Cardiac muscle cell (in vitro differentiated cells and primary cell): Measurements from ENCODE around the gene MAFB. TPM values are rescaled to one million over a fixed set of nuclear protein-coding genes. Genes with fewer than 3 reads are reported as not detected.

ENCODE experiments used
- DNase-seq, 2 donors: peaks; one replicate each; pipeline versions ENCODE4 v3.0.0 to v3.0.0-alpha.2; 2010 to 2017; ENCODE audit warnings: low read depth in 1 of 2, low spot score in 1 of 2
- H3K27ac ChIP-seq: fragments of 200-600 bp; sonication (generic); 2 replicates; pipeline ENCODE4 v1.5.1; 2016
- H3K27me3 ChIP-seq: fragments of 200-600 bp; sonication (generic); 2 replicates; pipeline ENCODE4 v1.6.0; 2016; ENCODE audit warnings: control low read depth
- H3K36me3 ChIP-seq: fragments of 200-600 bp; sonication (generic); 2 replicates; pipeline ENCODE4 v1.5.1; 2016; ENCODE audit warnings: control low read depth
- H3K4me1 ChIP-seq: fragments of 200-600 bp; sonication (generic); 2 replicates; pipeline ENCODE4 v1.8.1; 2017; ENCODE audit warnings: low read depth, mild to moderate bottlenecking, mixed run types
- H3K4me3 ChIP-seq: fragments of 200-600 bp; sonication (generic); 2 replicates; pipeline ENCODE4 v1.5.1; 2016; ENCODE audit warnings: mild to moderate bottlenecking
- H3K9me3 ChIP-seq: fragments of 200-600 bp; sonication (generic); 2 replicates; pipeline ENCODE4 v1.5.1; 2017; ENCODE audit warnings: low read depth, mild to moderate bottlenecking, control low read depth
- polyA plus RNA-seq: library from polyadenylated mRNA; unstranded; fragments of >200 nt; fragmentation: Nextera tagmentation; extraction: Ambion mirVana; gene quantifications from 2 replicates; pipeline ENCODE4 v1.2.1, GENCODE V29; 2016
- total RNA-seq: library from RNA; depleted of rRNA; stranded (reverse); fragments of >200 nt; gene quantifications from 2 replicates; pipeline ENCODE4 v1.2.3, GENCODE V29; 2016
- TF ChIP-seq, protein P1 (sequence below): IDR thresholded peaks from 2 replicates; pipeline ENCODE4 v1.5.1; 2012; ENCODE audit warnings: low read depth, mild to moderate bottlenecking, low read length

Gene MAFB
- total and polyA plus RNA-seq, 2 experiments from 2014 or later: 0.84 to 3.2 TPM

DNA sequence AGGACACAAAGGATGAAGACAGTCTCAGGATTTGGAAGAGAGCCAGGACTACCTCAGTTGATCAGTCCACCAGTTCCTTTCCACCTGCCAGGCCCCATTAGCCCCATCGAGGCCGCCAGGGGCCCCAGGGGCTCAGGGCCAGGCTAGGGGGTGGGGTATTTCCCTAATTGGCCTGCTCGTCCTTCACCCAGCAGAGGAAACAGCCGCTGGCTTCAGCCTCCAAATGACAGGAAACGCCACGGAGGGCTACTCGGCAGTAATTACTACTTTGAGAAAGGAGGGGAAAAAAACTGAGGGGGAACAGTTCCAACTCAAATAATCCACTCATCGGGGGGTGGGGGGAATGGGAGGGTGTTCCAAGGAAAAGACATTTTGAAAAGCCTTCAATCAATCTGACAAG, 42.7 kb downstream of the MAFB start:
- Histone ChIP-seq H3K27ac (no peak overlapping the region), H3K4me1 (no peaks in the 10 kb centered on the region), H3K4me3 (no peak overlapping the region), H3K27me3 (no peaks in the 10 kb centered on the region), H3K36me3 (no peaks in the 10 kb centered on the region), H3K9me3 (no peaks in the 10 kb centered on the region)
- DNase-seq: peak in 1 of 2 donors; percentile 15
- TF ChIP-seq, protein P1, sequence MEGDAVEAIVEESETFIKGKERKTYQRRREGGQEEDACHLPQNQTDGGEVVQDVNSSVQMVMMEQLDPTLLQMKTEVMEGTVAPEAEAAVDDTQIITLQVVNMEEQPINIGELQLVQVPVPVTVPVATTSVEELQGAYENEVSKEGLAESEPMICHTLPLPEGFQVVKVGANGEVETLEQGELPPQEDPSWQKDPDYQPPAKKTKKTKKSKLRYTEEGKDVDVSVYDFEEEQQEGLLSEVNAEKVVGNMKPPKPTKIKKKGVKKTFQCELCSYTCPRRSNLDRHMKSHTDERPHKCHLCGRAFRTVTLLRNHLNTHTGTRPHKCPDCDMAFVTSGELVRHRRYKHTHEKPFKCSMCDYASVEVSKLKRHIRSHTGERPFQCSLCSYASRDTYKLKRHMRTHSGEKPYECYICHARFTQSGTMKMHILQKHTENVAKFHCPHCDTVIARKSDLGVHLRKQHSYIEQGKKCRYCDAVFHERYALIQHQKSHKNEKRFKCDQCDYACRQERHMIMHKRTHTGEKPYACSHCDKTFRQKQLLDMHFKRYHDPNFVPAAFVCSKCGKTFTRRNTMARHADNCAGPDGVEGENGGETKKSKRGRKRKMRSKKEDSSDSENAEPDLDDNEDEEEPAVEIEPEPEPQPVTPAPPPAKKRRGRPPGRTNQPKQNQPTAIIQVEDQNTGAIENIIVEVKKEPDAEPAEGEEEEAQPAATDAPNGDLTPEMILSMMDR: no peak

DNA sequence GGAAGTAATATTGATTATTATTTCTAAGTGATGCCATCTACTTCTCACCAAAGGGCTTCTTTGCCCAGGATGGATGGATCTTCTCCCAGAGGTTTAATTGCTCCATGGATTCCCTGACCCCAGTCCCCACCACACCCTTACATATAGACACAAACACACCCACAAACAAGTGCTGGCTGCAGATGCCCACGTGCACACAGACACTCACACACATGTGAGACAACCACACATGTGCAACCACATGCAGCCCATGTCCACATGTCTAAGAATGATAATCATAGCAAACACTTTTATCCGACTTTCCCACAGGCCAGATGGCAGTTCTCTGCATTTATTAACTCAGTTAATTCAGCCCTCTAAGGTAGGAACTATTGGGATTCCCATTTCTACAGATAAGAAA, 44.2 kb downstream of the MAFB start:
- no peak for DNase-seq
- Histone ChIP-seq H3K4me3 (no peak overlapping the region), H3K27ac (no peak overlapping the region), H3K36me3 (no peaks in the 10 kb centered on the region), H3K4me1 (no peaks in the 10 kb centered on the region), H3K9me3 (no peaks in the 10 kb centered on the region), H3K27me3 (no peaks in the 10 kb centered on the region)
- TF ChIP-seq, protein P1: no peak

DNA sequence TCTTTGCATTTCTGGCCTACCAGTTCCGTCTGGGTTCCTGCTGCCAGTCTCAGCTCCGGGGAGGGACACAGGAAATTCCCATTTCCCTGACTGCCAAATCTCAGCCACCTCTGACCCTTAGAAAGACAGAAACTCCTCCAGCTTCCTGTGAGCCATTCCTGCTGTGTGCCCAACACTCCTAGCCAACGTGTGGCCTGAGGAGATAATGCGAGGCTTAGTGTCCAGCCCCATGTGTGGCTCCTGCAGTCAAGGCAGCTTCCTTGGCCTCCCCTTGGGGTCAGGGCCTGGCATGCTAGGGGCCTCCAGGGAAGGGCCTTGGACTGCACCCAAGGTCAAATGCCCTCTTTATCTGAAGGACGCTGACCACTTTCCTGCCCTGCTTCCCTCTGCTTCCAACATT, 45.1 kb downstream of the MAFB start:
- TF ChIP-seq, protein P1: no peak
- no peaks in the 10 kb centered on the region for H3K4me1 ChIP-seq
- H3K27me3 ChIP-seq: no peaks in the 10 kb centered on the region
- no peak overlapping the region for H3K4me3 ChIP-seq
- DNase-seq: peak in 1 of 2 donors; percentile 68
- H3K36me3 ChIP-seq: no peaks in the 10 kb centered on the region
- H3K27ac ChIP-seq: no peak overlapping the region
- H3K9me3 ChIP-seq: no peaks in the 10 kb centered on the region

DNA sequence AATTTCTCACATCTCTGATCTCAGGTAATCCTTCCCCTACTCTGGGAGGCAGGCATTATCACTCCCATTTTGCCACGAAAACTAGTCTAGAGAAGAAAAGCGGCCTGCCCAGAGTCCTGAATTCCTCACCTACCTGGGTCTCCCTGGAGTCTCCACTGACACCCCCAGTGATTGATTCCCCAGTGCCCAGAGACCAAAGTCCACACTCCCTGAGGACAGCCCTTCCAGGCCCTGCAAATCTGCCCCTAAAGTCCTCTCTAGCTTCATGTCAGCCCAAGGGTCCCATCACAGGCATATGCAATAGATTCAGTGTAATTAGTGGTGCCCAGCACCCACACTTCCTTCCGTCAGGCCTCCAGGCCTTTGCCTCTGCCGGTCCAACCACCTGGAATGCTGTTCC, 47.2 kb downstream of the MAFB start:
- Histone ChIP-seq H3K36me3 (no peaks in the 10 kb centered on the region), H3K9me3 (no peaks in the 10 kb centered on the region), H3K27me3 (no peaks in the 10 kb centered on the region), H3K4me1 (no peaks in the 10 kb centered on the region), H3K27ac (no peak overlapping the region), H3K4me3 (no peak overlapping the region)
- DNase-seq: no peak
- TF ChIP-seq, protein P1: no peak

DNA sequence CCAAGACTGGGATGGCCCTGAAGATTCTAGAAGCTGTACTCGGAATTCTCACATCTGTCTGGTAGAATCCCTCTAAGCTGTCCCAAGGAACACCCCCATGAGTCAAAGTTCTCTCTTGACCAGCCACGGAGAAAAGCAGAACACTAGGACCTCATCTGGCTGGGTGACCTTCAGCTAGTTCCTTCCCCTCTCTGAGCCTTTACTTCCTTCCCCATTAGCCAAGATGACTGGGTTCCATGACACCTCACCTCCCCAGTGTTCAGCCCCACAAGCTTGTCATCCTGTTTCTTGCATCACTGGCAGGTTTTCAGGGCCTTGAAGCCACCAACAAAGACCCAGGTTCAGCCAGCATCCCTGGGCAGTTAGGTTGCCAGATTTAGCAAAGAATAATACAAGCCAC, 47.8 kb downstream of the MAFB start:
- DNase-seq: no peak
- Histone ChIP-seq H3K27ac (no peak overlapping the region), H3K9me3 (no peaks in the 10 kb centered on the region), H3K4me1 (no peaks in the 10 kb centered on the region), H3K36me3 (no peaks in the 10 kb centered on the region), H3K4me3 (no peak overlapping the region), H3K27me3 (no peaks in the 10 kb centered on the region)
- TF ChIP-seq, protein P1: no peak

DNA sequence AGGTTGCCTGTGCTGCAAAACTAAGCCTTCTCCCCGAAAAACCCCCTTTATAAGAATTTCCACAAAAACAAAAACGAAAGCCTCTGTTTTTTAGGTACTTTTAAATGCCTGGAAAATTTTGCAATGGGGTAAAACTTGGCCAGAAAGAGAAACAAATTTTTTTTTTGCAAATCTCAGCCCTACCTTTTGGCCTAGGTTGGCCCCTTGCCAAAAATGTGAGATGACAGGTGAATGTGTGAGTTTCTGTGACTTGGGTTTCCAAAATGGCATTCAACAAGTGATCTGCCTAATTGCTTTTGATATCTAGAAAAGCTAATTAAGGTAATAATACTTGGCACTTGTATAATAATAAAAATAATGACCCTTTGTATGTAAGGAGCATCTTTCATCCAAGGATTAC, 48.4 kb downstream of the MAFB start:
- no peak for DNase-seq
- Histone ChIP-seq H3K4me1 (no peaks in the 10 kb centered on the region), H3K27ac (no peak overlapping the region), H3K4me3 (no peak overlapping the region), H3K36me3 (no peaks in the 10 kb centered on the region), H3K27me3 (no peaks in the 10 kb centered on the region), H3K9me3 (no peaks in the 10 kb centered on the region)
- TF ChIP-seq, protein P1: no peak
